Esophagus squamous epithelium (tissue), 4 donors: ENCODE results near the gene STAT6.

ENCODE experiments used
- CTCF ChIP-seq, 6 experiments: fragments of 450-650 bp in 4 of 6; fragments of 200-600 bp in 2 of 6; sonication (generic) in 2 of 6; IDR thresholded peaks; one replicate each; pipeline ENCODE4 v1.5.1; 2016 to 2019; ENCODE audit warnings: antibody characterized with exemption in 6 of 6, mild to moderate bottlenecking in 4 of 6, moderate library complexity in 4 of 6
- POLR2A ChIP-seq, 4 donors: fragments of 450-650 bp; IDR thresholded peaks; one replicate each; pipeline ENCODE4 v1.6.1; 2017; ENCODE audit warnings: antibody characterized with exemption in 4 of 4, mild to moderate bottlenecking in 4 of 4, moderate library complexity in 3 of 4

- TF ChIP-seq POLR2A (IDR thresholded peaks at IDR 0.05) (no peak), CTCF (IDR thresholded peaks at IDR 0.05) (peak in 1 of 6 experiments; percentile 3)
Measured at GRCh38 chr12:57118711-57119271, 7.6 kb upstream of the STAT6 start.
